ENCODE results near the gene SLC29A1. TPM values are rescaled to one million over a fixed set of nuclear protein-coding genes. Genes with fewer than 3 reads are reported as not detected.
"Not testable (repeated sequence)": the region's sequence is repeated elsewhere in the genome, so short reads cannot be mapped to it uniquely, and the experiment has no call there.

Gene SLC29A1
- total and polyA plus RNA-seq, 4 donors, result 15.1 to 67.2 (median 16.7) TPM

- Histone ChIP-seq H3K27ac (ENCODE audit: low read depth in 1 of 2, low read length in 2 of 2) (peak overlapping the region; percentile 69 to 75), H3K27me3 (ENCODE audit: control insufficient read depth in 4 of 4, insufficient read depth in 4 of 4, low read length in 3 of 4) (no peaks in the 10 kb centered on the region), H3K4me3 (ENCODE audit: low read depth in 1 of 3, low read length in 3 of 3) (no peak overlapping the region), H3K9me3 (ENCODE audit: control insufficient read depth in 4 of 4, low read length in 3 of 4) (no peaks in the 10 kb centered on the region), H3K9ac (ENCODE audit: low read depth in 1 of 2, low read length in 2 of 2) (peak overlapping the region in 1 of 2 donors; percentile 10), H3K4me1 (ENCODE audit: control insufficient read depth in 4 of 4, insufficient read depth in 4 of 4, low read length in 3 of 4) (peaks cover 44 to 92% (median 81%) of the 10 kb centered on the region in 4 donors), H3K36me3 (ENCODE audit: control insufficient read depth in 4 of 4, insufficient read depth in 3 of 4, low read depth in 1 of 4, low read length in 3 of 4) (peaks cover 0 to 4% (median 2%) of the 10 kb centered on the region in 4 donors)
- 93% methylated on average over 10 of the region's 10 CpGs for WGBS
- DNase-seq (ENCODE audit: low spot score), result no peak
- TF ChIP-seq REST (IDR thresholded peaks at IDR 0.05), result no peak
- no peak for TF ChIP-seq RXRA (IDR thresholded peaks at IDR 0.05)
- no peak for TF ChIP-seq MAX (IDR thresholded peaks at IDR 0.05)
- TF ChIP-seq RAD21 (IDR thresholded peaks at IDR 0.05), result no peak
- no peak for TF ChIP-seq YY1 (IDR thresholded peaks at IDR 0.05)
- no peak for TF ChIP-seq FOXA1 (IDR thresholded peaks at IDR 0.05)
- TF ChIP-seq NR2F2 (IDR thresholded peaks at IDR 0.05), result no peak
- TF ChIP-seq SP1 (IDR thresholded peaks at IDR 0.05), result no peak
- no peak for TF ChIP-seq EGR1 (IDR thresholded peaks at IDR 0.05; ENCODE audit: low read depth in 2 of 2)
- TF ChIP-seq CTCF (IDR thresholded peaks at IDR 0.05; ENCODE audit: low read depth, low read length, missing input control), result no peak
Measured at GRCh38 chr6:44230034-44230675, 6.8 kb downstream of the SLC29A1 start.

- not testable (repeated sequence) for H3K27ac ChIP-seq (ENCODE audit: low read depth in 1 of 2, low read length in 2 of 2); DNase-seq (ENCODE audit: low spot score); H3K9ac ChIP-seq (ENCODE audit: low read depth in 1 of 2, low read length in 2 of 2); H3K9me3 ChIP-seq (ENCODE audit: control insufficient read depth in 4 of 4, low read length in 3 of 4); H3K4me3 ChIP-seq (ENCODE audit: low read depth in 1 of 3, low read length in 3 of 3); H3K27me3 ChIP-seq (ENCODE audit: control insufficient read depth in 4 of 4, insufficient read depth in 4 of 4, low read length in 3 of 4); H3K36me3 ChIP-seq (ENCODE audit: control insufficient read depth in 4 of 4, insufficient read depth in 3 of 4, low read depth in 1 of 4, low read length in 3 of 4)
- WGBS, result 92% methylated on average over 9 of the region's 9 CpGs
- peaks cover 41 to 90% (median 79%) of the 10 kb centered on the region in 4 donors for H3K4me1 ChIP-seq (ENCODE audit: control insufficient read depth in 4 of 4, insufficient read depth in 4 of 4, low read length in 3 of 4)
Measured at GRCh38 chr6:44231426-44231825, 8.0 kb downstream of the SLC29A1 start.
